Esophagus squamous epithelium (tissue), 5 donors: ENCODE results near the gene RAB40B. TPM values are rescaled to one million over a fixed set of nuclear protein-coding genes. Genes with fewer than 3 reads are reported as not detected.

ENCODE experiments used
- DNase-seq: peaks from one replicate; lab custom pipeline; 2025; lab: John Stamatoyannopoulos, UW
- H3K27ac ChIP-seq, 4 donors: fragments of 200-600 bp; sonication (generic); one replicate each; pipeline ENCODE4 v1.5.1; 2016 to 2019; ENCODE audit warnings: mild to moderate bottlenecking in 1 of 4
- H3K27me3 ChIP-seq, 4 donors: fragments of 200-600 bp; sonication (generic); 1 replicate in 3 of 4; 2 replicates in 1 of 4; pipeline versions ENCODE4 v1.5.1 to v1.6.0; 2017 to 2021; ENCODE audit warnings: antibody characterized with exemption in 1 of 4
- H3K36me3 ChIP-seq, 3 donors: fragments of 200-600 bp; sonication (generic); one replicate each; pipeline ENCODE4 v1.5.1; 2016 to 2019
- H3K4me1 ChIP-seq, 3 donors: fragments of 200-600 bp; sonication (generic); one replicate each; pipeline ENCODE4 v1.5.1; 2017 to 2019
- H3K4me3 ChIP-seq, 4 donors: fragments of 200-600 bp; sonication (generic); 1 replicate in 3 of 4; 2 replicates in 1 of 4; pipeline ENCODE4 v1.5.1; 2016 to 2019; ENCODE audit warnings: mild to moderate bottlenecking in 2 of 4, moderate library complexity in 1 of 4
- H3K9me3 ChIP-seq, 3 donors: fragments of 200-600 bp; sonication (generic); one replicate each; pipeline ENCODE4 v1.5.1; 2016 to 2019
- CTCF ChIP-seq, 6 experiments: fragments of 450-650 bp in 4 of 6; fragments of 200-600 bp in 2 of 6; sonication (generic) in 2 of 6; IDR thresholded peaks; one replicate each; pipeline ENCODE4 v1.5.1; 2016 to 2019; ENCODE audit warnings: antibody characterized with exemption in 6 of 6, mild to moderate bottlenecking in 4 of 6, moderate library complexity in 4 of 6
- POLR2A ChIP-seq, 4 donors: fragments of 450-650 bp; IDR thresholded peaks; one replicate each; pipeline ENCODE4 v1.6.1; 2017; ENCODE audit warnings: antibody characterized with exemption in 4 of 4, mild to moderate bottlenecking in 4 of 4, moderate library complexity in 3 of 4
- WGBS, 2 donors: methylation state at CpG; one replicate each; pipeline ENCODE4 v1.1.5; 2018; 5-methylcytosine and 5-hydroxymethylcytosine counted together
- intact Hi-C: fragments of 100-400 bp; cut with DNase I; formaldehyde crosslinking; loops from one replicate; pipeline ENCODE4 v1.15.0; 2022
- total RNA-seq, 4 donors: library from RNA; depleted of rRNA; stranded (reverse); fragments of >200 nt; gene quantifications; one replicate each; pipeline ENCODE4 v1.1.0, GENCODE V29; 2016
- donor health status: DM: yes; HTN: yes; CAD: no.

RAB40B gene
- total RNA-seq, 4 donors from 2014 or later = 3.4 to 20.8 (median 9.8) TPM

- DNase-seq = no peak
- peaks cover 0 to 24% (median 0%) of the 10 kb centered on the region in 3 donors for H3K36me3 ChIP-seq
- TF ChIP-seq CTCF (IDR thresholded peaks at IDR 0.05) = no peak
- no peak for TF ChIP-seq POLR2A (IDR thresholded peaks at IDR 0.05)
- intact Hi-C loops = no loop called here
- peak overlapping the region in 1 of 4 donors; percentile 6 for H3K27ac ChIP-seq
- no peak overlapping the region for H3K4me3 ChIP-seq
- no peaks in the 10 kb centered on the region for H3K9me3 ChIP-seq
- H3K27me3 ChIP-seq = no peaks in the 10 kb centered on the region
- H3K4me1 ChIP-seq = no peaks in the 10 kb centered on the region
- 41 to 56% methylated on average over 6 of the region's 10 CpGs for WGBS, 2 donors
These were observed 11.1 kb downstream of the RAB40B start for GRCh38 chr17:82687375-82687861.

- DNase-seq = no peak
- Histone ChIP-seq H3K27me3 (no peaks in the 10 kb centered on the region), H3K27ac (peak overlapping the region in 1 of 4 donors; percentile 9), H3K9me3 (peaks cover 0 to 7% (median 0%) of the 10 kb centered on the region in 3 donors), H3K4me3 (no peak overlapping the region), H3K36me3 (peaks cover 0 to 20% (median 0%) of the 10 kb centered on the region in 3 donors), H3K4me1 (no peaks in the 10 kb centered on the region)
- 90 to 94% methylated on average over 9 to 14 of the region's 19 CpGs for WGBS, 2 donors
- intact Hi-C loops = no loop called here
- TF ChIP-seq CTCF (IDR thresholded peaks at IDR 0.05) (no peak), POLR2A (IDR thresholded peaks at IDR 0.05) (no peak)
These were observed 11.9 kb downstream of the RAB40B start for GRCh38 chr17:82686366-82687324.

- H3K27me3 ChIP-seq = no peaks in the 10 kb centered on the region
- H3K36me3 ChIP-seq = peaks cover 0 to 8% (median 0%) of the 10 kb centered on the region in 3 donors
- peaks cover 0 to 13% (median 0%) of the 10 kb centered on the region in 3 donors for H3K9me3 ChIP-seq
- 95 to 97% methylated on average over 6 to 9 of the region's 12 CpGs for WGBS, 2 donors
- TF ChIP-seq POLR2A (IDR thresholded peaks at IDR 0.05) = no peak
- TF ChIP-seq CTCF (IDR thresholded peaks at IDR 0.05) = no peak
- no peaks in the 10 kb centered on the region for H3K4me1 ChIP-seq
- intact Hi-C loops = no loop called here
- no peak for DNase-seq
- H3K4me3 ChIP-seq = no peak overlapping the region
- no peak overlapping the region for H3K27ac ChIP-seq
These were observed 13.2 kb downstream of the RAB40B start for GRCh38 chr17:82685291-82685690.

GRCh38 chr17:82684228-82684841 lies 14.2 kb downstream of the RAB40B start:
- Histone ChIP-seq H3K27ac (peak overlapping the region in 1 of 4 donors; percentile 21), H3K4me1 (no peaks in the 10 kb centered on the region), H3K36me3 (peaks cover 0 to 8% (median 0%) of the 10 kb centered on the region in 3 donors), H3K27me3 (no peaks in the 10 kb centered on the region), H3K4me3 (no peak overlapping the region), H3K9me3 (peaks cover 0 to 13% (median 0%) of the 10 kb centered on the region in 3 donors)
- intact Hi-C loops = no loop called here
- TF ChIP-seq CTCF (IDR thresholded peaks at IDR 0.05) (no peak), POLR2A (IDR thresholded peaks at IDR 0.05) (no peak)
- DNase-seq = no peak
- 74 to 78% methylated on average over 10 to 13 of the region's 13 CpGs for WGBS, 2 donors
